ENCODE data around the gene ZNF3. TPM values are rescaled to one million over a fixed set of nuclear protein-coding genes. Genes with fewer than 3 reads are reported as not detected.

ZNF3 gene
- total and polyA plus RNA-seq, 9 of the 15 experiments (the other 6 are each of a cell fraction or from before 2014, with no cell fraction given): 30.0 to 64.9 (median 51.5) TPM

DNA sequence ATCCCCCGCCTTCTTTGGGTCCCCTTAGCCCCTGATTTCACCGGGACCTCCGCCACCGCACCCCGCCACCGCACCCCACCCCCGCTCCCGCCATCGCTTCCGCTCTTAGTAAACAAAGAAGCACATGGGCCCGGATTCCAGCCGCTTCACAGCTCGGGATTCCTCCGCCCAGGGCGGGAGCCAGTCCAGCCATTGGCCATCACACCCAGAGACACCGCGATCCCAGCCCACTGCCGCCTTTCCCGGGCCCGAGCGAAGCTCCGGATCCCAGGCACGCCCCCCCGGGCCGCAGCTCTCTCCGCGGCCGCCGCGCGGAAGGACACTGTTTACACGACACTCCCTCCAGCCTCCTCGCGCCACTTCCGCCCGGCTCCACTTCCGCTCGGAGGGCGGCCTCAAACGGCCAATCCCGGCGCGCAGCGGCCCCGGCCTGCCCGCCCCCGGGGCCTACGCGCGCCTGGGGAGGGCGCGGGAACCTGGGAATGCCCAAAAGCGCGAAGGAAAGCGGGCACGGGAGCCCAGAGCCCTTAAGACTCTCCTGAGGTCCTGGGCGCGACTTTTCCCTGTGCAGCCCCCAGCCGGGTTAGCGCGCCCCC is 19.0 kb upstream of the ZNF3 start (continued):
- TF ChIP-seq, protein P1, sequence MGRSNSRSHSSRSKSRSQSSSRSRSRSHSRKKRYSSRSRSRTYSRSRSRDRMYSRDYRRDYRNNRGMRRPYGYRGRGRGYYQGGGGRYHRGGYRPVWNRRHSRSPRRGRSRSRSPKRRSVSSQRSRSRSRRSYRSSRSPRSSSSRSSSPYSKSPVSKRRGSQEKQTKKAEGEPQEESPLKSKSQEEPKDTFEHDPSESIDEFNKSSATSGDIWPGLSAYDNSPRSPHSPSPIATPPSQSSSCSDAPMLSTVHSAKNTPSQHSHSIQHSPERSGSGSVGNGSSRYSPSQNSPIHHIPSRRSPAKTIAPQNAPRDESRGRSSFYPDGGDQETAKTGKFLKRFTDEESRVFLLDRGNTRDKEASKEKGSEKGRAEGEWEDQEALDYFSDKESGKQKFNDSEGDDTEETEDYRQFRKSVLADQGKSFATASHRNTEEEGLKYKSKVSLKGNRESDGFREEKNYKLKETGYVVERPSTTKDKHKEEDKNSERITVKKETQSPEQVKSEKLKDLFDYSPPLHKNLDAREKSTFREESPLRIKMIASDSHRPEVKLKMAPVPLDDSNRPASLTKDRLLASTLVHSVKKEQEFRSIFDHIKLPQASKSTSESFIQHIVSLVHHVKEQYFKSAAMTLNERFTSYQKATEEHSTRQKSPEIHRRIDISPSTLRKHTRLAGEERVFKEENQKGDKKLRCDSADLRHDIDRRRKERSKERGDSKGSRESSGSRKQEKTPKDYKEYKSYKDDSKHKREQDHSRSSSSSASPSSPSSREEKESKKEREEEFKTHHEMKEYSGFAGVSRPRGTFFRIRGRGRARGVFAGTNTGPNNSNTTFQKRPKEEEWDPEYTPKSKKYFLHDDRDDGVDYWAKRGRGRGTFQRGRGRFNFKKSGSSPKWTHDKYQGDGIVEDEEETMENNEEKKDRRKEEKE (IDR thresholded peaks at IDR 0.05; ENCODE audit: borderline replicate concordance in 1 of 2, control insufficient read depth in 1 of 2, low read depth in 2 of 2, low read length in 1 of 2): 0 out of 4 replicates have a peak, but pooled peaks of 1 of the 2 experiments have one; percentile 79
- TF ChIP-seq ZNF354B (CRISPR knock-in tag; IDR thresholded peaks at IDR 0.05) (no peak), TBP (optimal IDR thresholded peaks at IDR 0.05; ENCODE audit: low read depth, low read length) (no peak), PRMT5 (CRISPR knock-in tag; IDR thresholded peaks at IDR 0.05) (peak; percentile 47; the same call in 1 of the 2 replicates), ATF1 (CRISPR knock-in tag; IDR thresholded peaks at IDR 0.05) (no peak), ATF1 (tag; IDR thresholded peaks at IDR 0.05) (peak; percentile 93), ZKSCAN3 (CRISPR knock-in tag; IDR thresholded peaks at IDR 0.05) (no peak), FUS (optimal IDR thresholded peaks at IDR 0.05; ENCODE audit: low read depth, low read length) (peak; percentile 55), SETDB1 (IDR thresholded peaks at IDR 0.05; ENCODE audit: low read length) (no peak), CHD1 (IDR thresholded peaks at IDR 0.05; ENCODE audit: low read length) (no peak), THRAP3 (IDR thresholded peaks at IDR 0.05; ENCODE audit: borderline replicate concordance) (no peak), CTBP1 (IDR thresholded peaks at IDR 0.05; ENCODE audit: borderline replicate concordance) (peak; percentile 78), BHLHE40 (IDR thresholded peaks at IDR 0.05; ENCODE audit: low read length) (no peak), PHB (CRISPR knock-in tag; IDR thresholded peaks at IDR 0.05) (0 out of 2 replicates have a peak, but pooled peaks have one; percentile 52)
- TF ChIP-seq, protein P2, sequence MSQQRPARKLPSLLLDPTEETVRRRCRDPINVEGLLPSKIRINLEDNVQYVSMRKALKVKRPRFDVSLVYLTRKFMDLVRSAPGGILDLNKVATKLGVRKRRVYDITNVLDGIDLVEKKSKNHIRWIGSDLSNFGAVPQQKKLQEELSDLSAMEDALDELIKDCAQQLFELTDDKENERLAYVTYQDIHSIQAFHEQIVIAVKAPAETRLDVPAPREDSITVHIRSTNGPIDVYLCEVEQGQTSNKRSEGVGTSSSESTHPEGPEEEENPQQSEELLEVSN (IDR thresholded peaks at IDR 0.05; ENCODE audit: borderline replicate concordance in 1 of 2, extremely low read depth in 1 of 2, insufficient read depth in 1 of 2, insufficient read length in 1 of 2, low read depth in 1 of 2, low read length in 1 of 2, poor library complexity in 1 of 2, severe bottlenecking in 1 of 2): peak; percentile 68 to 98
- TF ChIP-seq, protein P3, sequence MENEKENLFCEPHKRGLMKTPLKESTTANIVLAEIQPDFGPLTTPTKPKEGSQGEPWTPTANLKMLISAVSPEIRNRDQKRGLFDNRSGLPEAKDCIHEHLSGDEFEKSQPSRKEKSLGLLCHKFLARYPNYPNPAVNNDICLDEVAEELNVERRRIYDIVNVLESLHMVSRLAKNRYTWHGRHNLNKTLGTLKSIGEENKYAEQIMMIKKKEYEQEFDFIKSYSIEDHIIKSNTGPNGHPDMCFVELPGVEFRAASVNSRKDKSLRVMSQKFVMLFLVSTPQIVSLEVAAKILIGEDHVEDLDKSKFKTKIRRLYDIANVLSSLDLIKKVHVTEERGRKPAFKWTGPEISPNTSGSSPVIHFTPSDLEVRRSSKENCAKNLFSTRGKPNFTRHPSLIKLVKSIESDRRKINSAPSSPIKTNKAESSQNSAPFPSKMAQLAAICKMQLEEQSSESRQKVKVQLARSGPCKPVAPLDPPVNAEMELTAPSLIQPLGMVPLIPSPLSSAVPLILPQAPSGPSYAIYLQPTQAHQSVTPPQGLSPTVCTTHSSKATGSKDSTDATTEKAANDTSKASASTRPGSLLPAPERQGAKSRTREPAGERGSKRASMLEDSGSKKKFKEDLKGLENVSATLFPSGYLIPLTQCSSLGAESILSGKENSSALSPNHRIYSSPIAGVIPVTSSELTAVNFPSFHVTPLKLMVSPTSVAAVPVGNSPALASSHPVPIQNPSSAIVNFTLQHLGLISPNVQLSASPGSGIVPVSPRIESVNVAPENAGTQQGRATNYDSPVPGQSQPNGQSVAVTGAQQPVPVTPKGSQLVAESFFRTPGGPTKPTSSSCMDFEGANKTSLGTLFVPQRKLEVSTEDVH (IDR thresholded peaks at IDR 0.05; ENCODE audit: low read depth, partially characterized antibody): peak; percentile 95
- TF ChIP-seq, protein P4, sequence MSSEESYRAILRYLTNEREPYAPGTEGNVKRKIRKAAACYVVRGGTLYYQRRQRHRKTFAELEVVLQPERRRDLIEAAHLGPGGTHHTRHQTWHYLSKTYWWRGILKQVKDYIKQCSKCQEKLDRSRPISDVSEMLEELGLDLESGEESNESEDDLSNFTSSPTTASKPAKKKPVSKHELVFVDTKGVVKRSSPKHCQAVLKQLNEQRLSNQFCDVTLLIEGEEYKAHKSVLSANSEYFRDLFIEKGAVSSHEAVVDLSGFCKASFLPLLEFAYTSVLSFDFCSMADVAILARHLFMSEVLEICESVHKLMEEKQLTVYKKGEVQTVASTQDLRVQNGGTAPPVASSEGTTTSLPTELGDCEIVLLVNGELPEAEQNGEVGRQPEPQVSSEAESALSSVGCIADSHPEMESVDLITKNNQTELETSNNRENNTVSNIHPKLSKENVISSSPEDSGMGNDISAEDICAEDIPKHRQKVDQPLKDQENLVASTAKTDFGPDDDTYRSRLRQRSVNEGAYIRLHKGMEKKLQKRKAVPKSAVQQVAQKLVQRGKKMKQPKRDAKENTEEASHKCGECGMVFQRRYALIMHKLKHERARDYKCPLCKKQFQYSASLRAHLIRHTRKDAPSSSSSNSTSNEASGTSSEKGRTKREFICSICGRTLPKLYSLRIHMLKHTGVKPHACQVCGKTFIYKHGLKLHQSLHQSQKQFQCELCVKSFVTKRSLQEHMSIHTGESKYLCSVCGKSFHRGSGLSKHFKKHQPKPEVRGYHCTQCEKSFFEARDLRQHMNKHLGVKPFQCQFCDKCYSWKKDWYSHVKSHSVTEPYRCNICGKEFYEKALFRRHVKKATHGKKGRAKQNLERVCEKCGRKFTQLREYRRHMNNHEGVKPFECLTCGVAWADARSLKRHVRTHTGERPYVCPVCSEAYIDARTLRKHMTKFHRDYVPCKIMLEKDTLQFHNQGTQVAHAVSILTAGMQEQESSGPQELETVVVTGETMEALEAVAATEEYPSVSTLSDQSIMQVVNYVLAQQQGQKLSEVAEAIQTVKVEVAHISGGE (CRISPR knock-in tag; IDR thresholded peaks at IDR 0.05): peak in 2 of 3 experiments; percentile 74 to 90; a peak in 4 of 6 replicates
